Measurements from ENCODE around the gene STAMBP.

Gene STAMBP

GRCh38 chr2:73908689-73909652 is 80.2 kb downstream of the STAMBP start:
- no peak overlapping the region for H3K9ac ChIP-seq (ENCODE audit: low read depth, low read length)
- H3K27me3 ChIP-seq (ENCODE audit: control insufficient read depth, insufficient read depth, low read length) = no peaks in the 10 kb centered on the region
- no peaks in the 10 kb centered on the region for H3K36me3 ChIP-seq (ENCODE audit: control insufficient read depth, insufficient read depth, low read length)
- no peak overlapping the region for H3K27ac ChIP-seq (ENCODE audit: low read depth, low read length)
- H3K4me3 ChIP-seq (ENCODE audit: low read depth, low read length) = no peak overlapping the region
- H3K4me1 ChIP-seq (ENCODE audit: control insufficient read depth, insufficient read depth, low read length) = peaks cover 2% of the 10 kb centered on the region; the same call in 1 of the 2 replicates
- H3K9me3 ChIP-seq (ENCODE audit: control insufficient read depth, insufficient read depth, low read length) = no peaks in the 10 kb centered on the region

GRCh38 chr2:73910873-73911547 is 82.2 kb downstream of the STAMBP start:
- no peak overlapping the region for H3K27ac ChIP-seq (ENCODE audit: low read depth, low read length)
- H3K36me3 ChIP-seq (ENCODE audit: control insufficient read depth, insufficient read depth, low read length) = no peaks in the 10 kb centered on the region
- no peaks in the 10 kb centered on the region for H3K9me3 ChIP-seq (ENCODE audit: control insufficient read depth, insufficient read depth, low read length)
- H3K27me3 ChIP-seq (ENCODE audit: control insufficient read depth, insufficient read depth, low read length) = no peaks in the 10 kb centered on the region
- peaks cover 2% of the 10 kb centered on the region; the same call in 1 of the 2 replicates for H3K4me1 ChIP-seq (ENCODE audit: control insufficient read depth, insufficient read depth, low read length)
- H3K9ac ChIP-seq (ENCODE audit: low read depth, low read length) = no peak overlapping the region
- H3K4me3 ChIP-seq (ENCODE audit: low read depth, low read length) = no peak overlapping the region

GRCh38 chr2:73911548-73912208 is 82.9 kb downstream of the STAMBP start:
- Histone ChIP-seq H3K4me1 (ENCODE audit: control insufficient read depth, insufficient read depth, low read length) (peaks cover 2% of the 10 kb centered on the region; the same call in 1 of the 2 replicates), H3K27ac (ENCODE audit: low read depth, low read length) (no peak overlapping the region), H3K9me3 (ENCODE audit: control insufficient read depth, insufficient read depth, low read length) (no peaks in the 10 kb centered on the region), H3K27me3 (ENCODE audit: control insufficient read depth, insufficient read depth, low read length) (no peaks in the 10 kb centered on the region), H3K36me3 (ENCODE audit: control insufficient read depth, insufficient read depth, low read length) (no peaks in the 10 kb centered on the region), H3K4me3 (ENCODE audit: low read depth, low read length) (no peak overlapping the region), H3K9ac (ENCODE audit: low read depth, low read length) (no peak overlapping the region)

GRCh38 chr2:73913414-73914054 is 84.8 kb downstream of the STAMBP start:
- Histone ChIP-seq H3K27ac (ENCODE audit: low read depth, low read length) (no peak overlapping the region), H3K9me3 (ENCODE audit: control insufficient read depth, insufficient read depth, low read length) (no peaks in the 10 kb centered on the region), H3K4me3 (ENCODE audit: low read depth, low read length) (no peak overlapping the region), H3K4me1 (ENCODE audit: control insufficient read depth, insufficient read depth, low read length) (no peaks in the 10 kb centered on the region), H3K36me3 (ENCODE audit: control insufficient read depth, insufficient read depth, low read length) (no peaks in the 10 kb centered on the region), H3K9ac (ENCODE audit: low read depth, low read length) (no peak overlapping the region), H3K27me3 (ENCODE audit: control insufficient read depth, insufficient read depth, low read length) (no peaks in the 10 kb centered on the region)

- Histone ChIP-seq H3K4me3 (ENCODE audit: low read depth, low read length) (no peak overlapping the region), H3K4me1 (ENCODE audit: control insufficient read depth, insufficient read depth, low read length) (no peaks in the 10 kb centered on the region), H3K27ac (ENCODE audit: low read depth, low read length) (no peak overlapping the region), H3K9me3 (ENCODE audit: control insufficient read depth, insufficient read depth, low read length) (no peaks in the 10 kb centered on the region), H3K36me3 (ENCODE audit: control insufficient read depth, insufficient read depth, low read length) (no peaks in the 10 kb centered on the region), H3K27me3 (ENCODE audit: control insufficient read depth, insufficient read depth, low read length) (no peaks in the 10 kb centered on the region), H3K9ac (ENCODE audit: low read depth, low read length) (no peak overlapping the region)
These were observed 85.9 kb downstream of the STAMBP start for GRCh38 chr2:73914667-73915066.

- no peak overlapping the region for H3K4me3 ChIP-seq (ENCODE audit: low read depth, low read length)
- H3K4me1 ChIP-seq (ENCODE audit: control insufficient read depth, insufficient read depth, low read length) = 0 out of 2 replicates have a peak, but pooled peaks cover under 1% of the 10 kb centered on the region
- H3K36me3 ChIP-seq (ENCODE audit: control insufficient read depth, insufficient read depth, low read length) = no peaks in the 10 kb centered on the region
- no peak overlapping the region for H3K9ac ChIP-seq (ENCODE audit: low read depth, low read length)
- H3K27me3 ChIP-seq (ENCODE audit: control insufficient read depth, insufficient read depth, low read length) = no peaks in the 10 kb centered on the region
- no peaks in the 10 kb centered on the region for H3K9me3 ChIP-seq (ENCODE audit: control insufficient read depth, insufficient read depth, low read length)
- no peak overlapping the region for H3K27ac ChIP-seq (ENCODE audit: low read depth, low read length)
These were observed 86.8 kb downstream of the STAMBP start for GRCh38 chr2:73915437-73915993.

- Histone ChIP-seq H3K27me3 (ENCODE audit: control insufficient read depth, insufficient read depth, low read length) (no peaks in the 10 kb centered on the region), H3K4me3 (ENCODE audit: low read depth, low read length) (no peak overlapping the region), H3K9ac (ENCODE audit: low read depth, low read length) (no peak overlapping the region), H3K27ac (ENCODE audit: low read depth, low read length) (no peak overlapping the region), H3K4me1 (ENCODE audit: control insufficient read depth, insufficient read depth, low read length) (peaks cover 9% of the 10 kb centered on the region; the same call in 1 of the 2 replicates), H3K36me3 (ENCODE audit: control insufficient read depth, insufficient read depth, low read length) (no peaks in the 10 kb centered on the region), H3K9me3 (ENCODE audit: control insufficient read depth, insufficient read depth, low read length) (no peaks in the 10 kb centered on the region)
These were observed 87.9 kb downstream of the STAMBP start for GRCh38 chr2:73916666-73917065.

- no peak overlapping the region for H3K9ac ChIP-seq (ENCODE audit: low read depth, low read length)
- H3K4me3 ChIP-seq (ENCODE audit: low read depth, low read length) = no peak overlapping the region
- H3K27me3 ChIP-seq (ENCODE audit: control insufficient read depth, insufficient read depth, low read length) = no peaks in the 10 kb centered on the region
- peaks cover 9% of the 10 kb centered on the region; the same call in 1 of the 2 replicates for H3K4me1 ChIP-seq (ENCODE audit: control insufficient read depth, insufficient read depth, low read length)
- no peak overlapping the region for H3K27ac ChIP-seq (ENCODE audit: low read depth, low read length)
- no peaks in the 10 kb centered on the region for H3K36me3 ChIP-seq (ENCODE audit: control insufficient read depth, insufficient read depth, low read length)
- no peaks in the 10 kb centered on the region for H3K9me3 ChIP-seq (ENCODE audit: control insufficient read depth, insufficient read depth, low read length)
These were observed 88.5 kb downstream of the STAMBP start for GRCh38 chr2:73917296-73917695.

GRCh38 chr2:73917696-73918207 is 89.0 kb downstream of the STAMBP start:
- H3K9me3 ChIP-seq (ENCODE audit: control insufficient read depth, insufficient read depth, low read length) = no peaks in the 10 kb centered on the region
- H3K36me3 ChIP-seq (ENCODE audit: control insufficient read depth, insufficient read depth, low read length) = no peaks in the 10 kb centered on the region
- peaks cover 9% of the 10 kb centered on the region; the same call in 1 of the 2 replicates for H3K4me1 ChIP-seq (ENCODE audit: control insufficient read depth, insufficient read depth, low read length)
- no peaks in the 10 kb centered on the region for H3K27me3 ChIP-seq (ENCODE audit: control insufficient read depth, insufficient read depth, low read length)
- no peak overlapping the region for H3K9ac ChIP-seq (ENCODE audit: low read depth, low read length)
- H3K4me3 ChIP-seq (ENCODE audit: low read depth, low read length) = no peak overlapping the region
- no peak overlapping the region for H3K27ac ChIP-seq (ENCODE audit: low read depth, low read length)

GRCh38 chr2:73918856-73919255 is 90.1 kb downstream of the STAMBP start:
- Histone ChIP-seq H3K4me1 (ENCODE audit: control insufficient read depth, insufficient read depth, low read length) (peaks cover 9% of the 10 kb centered on the region; the same call in 1 of the 2 replicates), H3K36me3 (ENCODE audit: control insufficient read depth, insufficient read depth, low read length) (no peaks in the 10 kb centered on the region), H3K4me3 (ENCODE audit: low read depth, low read length) (no peak overlapping the region), H3K9me3 (ENCODE audit: control insufficient read depth, insufficient read depth, low read length) (no peaks in the 10 kb centered on the region), H3K27ac (ENCODE audit: low read depth, low read length) (no peak overlapping the region), H3K9ac (ENCODE audit: low read depth, low read length) (no peak overlapping the region), H3K27me3 (ENCODE audit: control insufficient read depth, insufficient read depth, low read length) (no peaks in the 10 kb centered on the region)

Data from HUES48 (cell line).